Gastrocnemius medialis (tissue), 4 donors: Measurements from ENCODE around the gene RDH16. TPM values are rescaled to one million over a fixed set of nuclear protein-coding genes. Genes with fewer than 3 reads are reported as not detected.

ENCODE experiments used
- ATAC-seq, 2 donors: fragments of 150-250 bp; one replicate each; pipeline ENCODE4 v1.9.1; 2016
- DNase-seq, 2 donors: peaks; one replicate each; pipeline ENCODE4 v3.0.0-alpha.2; 2019
- H3K27ac ChIP-seq, 4 donors: fragments of 200-600 bp; sonication (generic); 1 replicate in 1 of 4; 2 replicates in 3 of 4; pipeline ENCODE4 v1.5.1; 2016 to 2018; ENCODE audit warnings: mild to moderate bottlenecking in 2 of 4, moderate library complexity in 1 of 4
- H3K27me3 ChIP-seq, 3 donors: fragments of 200-600 bp; sonication (generic) in 2 of 3; 1 replicate in 1 of 3; 2 replicates in 2 of 3; pipeline versions ENCODE4 v1.5.1 to v1.6.0; 2016 to 2019; ENCODE audit warnings: mild to moderate bottlenecking in 1 of 3, moderate library complexity in 1 of 3
- H3K36me3 ChIP-seq, 2 donors: fragments of 200-600 bp; sonication (generic) in 1 of 2; one replicate each; pipeline ENCODE4 v1.5.1; 2017 to 2018
- H3K4me1 ChIP-seq, 2 donors: fragments of 200-600 bp; sonication (generic) in 1 of 2; one replicate each; pipeline ENCODE4 v1.5.1; 2016 to 2017; ENCODE audit warnings: mild to moderate bottlenecking in 2 of 2
- H3K4me3 ChIP-seq, 4 donors: fragments of 200-600 bp; sonication (generic) in 3 of 4; 1 replicate in 1 of 4; 2 replicates in 3 of 4; pipeline ENCODE4 v1.5.1; 2016 to 2019; ENCODE audit warnings: mild to moderate bottlenecking in 2 of 4
- H3K9me3 ChIP-seq, 3 donors: fragments of 200-600 bp; sonication (generic) in 2 of 3; 1 replicate in 1 of 3; 2 replicates in 2 of 3; pipeline ENCODE4 v1.5.1; 2016 to 2019
- POLR2A ChIP-seq, 2 donors: fragments of 450-650 bp; IDR thresholded peaks; one replicate each; pipeline ENCODE4 v1.6.1; 2017; ENCODE audit warnings: antibody characterized with exemption in 2 of 2, mild to moderate bottlenecking in 2 of 2, moderate library complexity in 2 of 2
- in situ Hi-C, 4 donors: fragments of 200-750 bp; cut with MboI; loops; one replicate each; pipeline versions ENCODE4 v1.15.0 to v1.8.0; 2017; ENCODE audit warnings: low sequenced_read_pairs in 4 of 4
- intact Hi-C: fragments of 100-400 bp; cut with DNase I; formaldehyde crosslinking; loops from one replicate; pipeline ENCODE4 v1.15.1; 2023; ENCODE audit warnings: low total_unique reads
- total RNA-seq, 4 donors: library from RNA; depleted of rRNA; stranded (reverse); fragments of >200 nt; gene quantifications; one replicate each; pipeline versions ENCODE4 v1.1.0 to v1.2.3, GENCODE V29; 2016
- TF ChIP-seq, protein P1 (sequence below), 5 experiments: fragments of 450-650 bp in 3 of 5; fragments of 200-600 bp in 2 of 5; sonication (generic) in 2 of 5; IDR thresholded peaks in 4 of 5; conservative IDR thresholded peaks in 1 of 5; 1 replicate in 4 of 5; 2 replicates in 1 of 5; pipeline ENCODE4 v1.5.1; 2016 to 2019; ENCODE audit warnings: antibody characterized with exemption in 5 of 5, mild to moderate bottlenecking in 3 of 5, moderate library complexity in 3 of 5

Gene RDH16
- total RNA-seq, 4 donors from 2014 or later = 0.56 to 1.1 (median 0.67) TPM

DNA sequence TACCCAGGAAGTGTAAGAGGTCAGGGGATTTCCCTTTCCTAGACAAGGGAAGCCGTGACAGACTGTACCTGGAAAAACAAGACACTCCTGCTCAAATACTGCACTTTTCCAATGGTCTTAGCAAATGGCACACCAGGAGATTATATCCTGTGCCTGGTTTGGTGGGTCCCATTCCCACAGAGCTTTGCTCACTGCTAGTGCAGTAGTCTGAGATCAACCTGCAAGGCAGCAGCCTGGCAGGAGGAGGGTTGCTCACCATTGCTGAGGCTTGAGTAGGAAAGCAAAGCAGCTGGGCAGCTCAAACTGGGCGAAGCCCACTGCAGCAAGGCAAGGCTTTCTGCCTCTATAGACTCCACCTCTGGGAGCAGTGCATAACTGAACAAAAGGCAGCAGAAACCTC is 1.0 kb upstream of the RDH16 start:
- Histone ChIP-seq H3K27me3 (no peaks in the 10 kb centered on the region), H3K36me3 (no peaks in the 10 kb centered on the region), H3K27ac (no peak overlapping the region), H3K9me3 (no peaks in the 10 kb centered on the region), H3K4me1 (no peaks in the 10 kb centered on the region), H3K4me3 (no peak overlapping the region)
- DNase-seq = no peak
- TF ChIP-seq, protein P1, sequence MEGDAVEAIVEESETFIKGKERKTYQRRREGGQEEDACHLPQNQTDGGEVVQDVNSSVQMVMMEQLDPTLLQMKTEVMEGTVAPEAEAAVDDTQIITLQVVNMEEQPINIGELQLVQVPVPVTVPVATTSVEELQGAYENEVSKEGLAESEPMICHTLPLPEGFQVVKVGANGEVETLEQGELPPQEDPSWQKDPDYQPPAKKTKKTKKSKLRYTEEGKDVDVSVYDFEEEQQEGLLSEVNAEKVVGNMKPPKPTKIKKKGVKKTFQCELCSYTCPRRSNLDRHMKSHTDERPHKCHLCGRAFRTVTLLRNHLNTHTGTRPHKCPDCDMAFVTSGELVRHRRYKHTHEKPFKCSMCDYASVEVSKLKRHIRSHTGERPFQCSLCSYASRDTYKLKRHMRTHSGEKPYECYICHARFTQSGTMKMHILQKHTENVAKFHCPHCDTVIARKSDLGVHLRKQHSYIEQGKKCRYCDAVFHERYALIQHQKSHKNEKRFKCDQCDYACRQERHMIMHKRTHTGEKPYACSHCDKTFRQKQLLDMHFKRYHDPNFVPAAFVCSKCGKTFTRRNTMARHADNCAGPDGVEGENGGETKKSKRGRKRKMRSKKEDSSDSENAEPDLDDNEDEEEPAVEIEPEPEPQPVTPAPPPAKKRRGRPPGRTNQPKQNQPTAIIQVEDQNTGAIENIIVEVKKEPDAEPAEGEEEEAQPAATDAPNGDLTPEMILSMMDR (IDR thresholded peaks at IDR 0.05 in 4 of 5, conservative IDR thresholded peaks at IDR 0.05 in 1 of 5) = no peak
- TF ChIP-seq POLR2A (IDR thresholded peaks at IDR 0.05) = no peak
- intact Hi-C loops = no loop called here
- in situ Hi-C loops = no loop called here
- no peak for ATAC-seq

DNA sequence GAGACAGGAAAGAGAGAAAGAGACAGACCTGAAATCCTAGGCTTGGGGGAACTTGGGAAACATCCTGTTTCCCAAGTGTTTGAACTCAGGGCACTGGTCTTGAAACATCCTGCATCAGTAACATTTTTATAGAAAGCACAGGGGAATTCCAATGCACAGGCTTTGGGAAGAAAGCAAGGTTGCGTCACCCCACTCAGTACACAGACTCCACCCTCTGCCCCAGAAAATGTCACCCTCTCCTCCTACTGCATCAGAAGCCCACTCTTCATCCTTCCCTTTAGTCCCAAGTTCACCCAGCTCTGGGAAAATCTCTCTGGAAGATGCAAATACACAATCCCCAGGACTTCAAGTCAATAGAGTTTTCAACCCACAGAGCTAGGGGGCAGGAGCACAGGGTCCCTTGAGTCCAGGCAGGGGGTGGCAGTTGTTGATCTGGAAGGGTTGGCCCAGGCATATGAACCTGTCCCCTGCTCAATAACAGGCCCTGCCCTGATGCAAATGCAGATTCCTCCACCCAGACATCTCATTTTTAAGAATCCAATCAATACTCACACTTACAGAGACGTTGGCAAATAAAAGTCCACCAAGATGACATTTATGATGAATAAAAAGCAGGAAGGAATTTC is 1.7 kb downstream of the RDH16 start:
- H3K36me3 ChIP-seq = no peaks in the 10 kb centered on the region
- in situ Hi-C loops = no loop called here
- no peak overlapping the region for H3K27ac ChIP-seq

DNA sequence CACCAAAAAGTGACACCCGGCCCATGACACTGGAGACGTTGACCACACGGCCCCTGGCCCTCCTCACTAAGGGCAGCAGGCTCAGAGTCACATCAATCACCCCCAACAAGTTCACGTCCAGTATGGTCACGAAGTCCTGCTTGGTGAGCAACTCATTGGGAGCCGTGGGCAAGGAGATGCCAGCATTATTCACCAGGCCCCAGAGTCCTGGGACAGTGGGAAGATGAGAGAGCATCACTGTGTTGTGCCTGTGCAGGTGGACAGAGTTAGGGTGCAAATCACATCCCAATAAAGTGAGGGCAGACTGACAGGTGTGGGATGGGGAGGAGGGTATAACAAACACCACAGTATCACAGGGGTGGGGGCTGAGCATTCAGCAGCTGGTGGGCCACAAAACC is 2.5 kb downstream of the RDH16 start:
- Histone ChIP-seq H3K4me1 (no peaks in the 10 kb centered on the region), H3K36me3 (no peaks in the 10 kb centered on the region), H3K27ac (no peak overlapping the region), H3K27me3 (no peaks in the 10 kb centered on the region), H3K9me3 (no peaks in the 10 kb centered on the region), H3K4me3 (no peak overlapping the region)
- DNase-seq (no peak), ATAC-seq (no peak)
- in situ Hi-C loops (no loop called here), intact Hi-C loops (no loop called here)
- TF ChIP-seq, protein P1 (IDR thresholded peaks at IDR 0.05 in 4 of 5, conservative IDR thresholded peaks at IDR 0.05 in 1 of 5) = no peak
- TF ChIP-seq POLR2A (IDR thresholded peaks at IDR 0.05) = no peak

More for the DNA sequence above, 1.7 kb downstream of the RDH16 start:
- TF ChIP-seq, protein P1 (IDR thresholded peaks at IDR 0.05 in 4 of 5, conservative IDR thresholded peaks at IDR 0.05 in 1 of 5) = no peak
- no peak for TF ChIP-seq POLR2A (IDR thresholded peaks at IDR 0.05)
- H3K4me3 ChIP-seq = no peak overlapping the region
- no peaks in the 10 kb centered on the region for H3K27me3 ChIP-seq
- intact Hi-C loops = no loop called here
- ATAC-seq (no peak), DNase-seq (no peak)
- no peaks in the 10 kb centered on the region for H3K4me1 ChIP-seq
- no peaks in the 10 kb centered on the region for H3K9me3 ChIP-seq

DNA sequence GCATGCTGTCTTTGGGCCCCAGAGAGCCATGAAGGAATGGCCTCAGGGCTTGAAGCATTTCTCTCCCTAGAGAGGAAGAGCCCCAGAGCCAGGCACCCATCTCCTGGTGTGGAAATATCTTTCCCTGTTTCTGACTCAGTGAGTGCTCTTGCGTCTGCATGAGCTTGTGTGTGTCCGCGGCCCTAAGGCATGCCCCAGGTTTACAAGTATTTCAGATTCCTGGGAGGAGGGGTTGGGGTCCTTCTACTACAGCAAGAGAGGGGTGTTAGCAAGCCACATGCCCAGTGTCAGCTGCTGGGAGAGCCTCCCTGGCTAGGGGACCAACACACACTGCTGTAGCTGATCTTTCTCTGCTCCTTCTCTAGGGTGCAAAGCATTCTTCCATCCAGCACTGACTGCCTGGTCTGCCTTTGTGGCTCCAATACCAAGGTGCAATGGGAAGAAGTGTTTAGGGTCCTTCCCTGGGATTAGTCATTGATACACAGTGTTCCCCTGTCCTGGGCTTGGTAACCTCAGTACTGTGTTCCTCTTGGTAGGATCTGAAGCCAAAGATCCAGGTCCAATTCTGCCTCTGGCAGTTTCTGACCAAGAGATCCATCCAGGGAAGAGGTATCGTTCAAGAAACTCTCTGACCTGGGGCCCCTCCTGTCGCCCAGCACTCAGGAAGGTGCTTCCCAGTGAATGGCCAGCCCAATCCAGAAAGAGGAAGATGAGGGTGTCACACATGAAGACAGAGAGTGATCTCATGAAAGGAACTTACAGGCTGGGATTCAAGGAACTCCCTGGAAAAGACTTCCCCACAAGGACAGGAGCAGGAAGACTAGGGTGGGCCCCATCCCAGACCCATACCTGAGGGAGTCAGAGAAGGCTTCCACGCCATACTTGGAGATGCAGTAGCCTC is 3.1 kb downstream of the RDH16 start:
- intact Hi-C loops (no loop called here), in situ Hi-C loops (no loop called here)
- no peaks in the 10 kb centered on the region for H3K36me3 ChIP-seq
- no peak overlapping the region for H3K27ac ChIP-seq
- H3K4me3 ChIP-seq = no peak overlapping the region
- ATAC-seq = no peak
- no peaks in the 10 kb centered on the region for H3K27me3 ChIP-seq
- no peak for DNase-seq
- no peaks in the 10 kb centered on the region for H3K4me1 ChIP-seq
- H3K9me3 ChIP-seq = no peaks in the 10 kb centered on the region
- no peak for TF ChIP-seq POLR2A (IDR thresholded peaks at IDR 0.05)
- TF ChIP-seq, protein P1 (IDR thresholded peaks at IDR 0.05 in 4 of 5, conservative IDR thresholded peaks at IDR 0.05 in 1 of 5) = no peak
